Psoas muscle (tissue), 8 donors: Measurements from ENCODE around the gene KCNJ16. TPM values are rescaled to one million over a fixed set of nuclear protein-coding genes. Genes with fewer than 3 reads are reported as not detected.

ENCODE experiments used
- ATAC-seq, 4 donors: fragments of 200-7000 bp; cut with Tn5 transposase; one replicate each; pipeline ENCODE4 v1.9.1; 2020; ENCODE audit warnings: moderate library complexity in 3 of 4, mild to moderate bottlenecking in 2 of 4
- DNase-seq, 2 donors: peaks; one replicate each; pipeline ENCODE4 v3.0.0-alpha.2; 2020
- H3K27ac ChIP-seq: fragments of 200-600 bp; one replicate; pipeline ENCODE4 v1.8.0; 2022
- H3K27me3 ChIP-seq, 3 donors: fragments of 200-600 bp in 1 of 3; one replicate each; pipeline versions ENCODE4 v1.6.1 to v1.8.0; 2013 to 2022; ENCODE audit warnings: low read length in 2 of 3, mild to moderate bottlenecking in 2 of 3, moderate library complexity in 1 of 3; ENCODE audit not compliant: insufficient read depth in 3 of 3
- H3K36me3 ChIP-seq, 2 donors: fragments of 200-600 bp in 1 of 2; one replicate each; pipeline versions ENCODE4 v1.6.1 to v1.8.0; 2013 to 2022; ENCODE audit warnings: low read depth in 1 of 2, mild to moderate bottlenecking in 1 of 2, moderate library complexity in 1 of 2; ENCODE audit not compliant: insufficient read depth in 1 of 2
- H3K4me1 ChIP-seq: fragments of 200-600 bp; one replicate; pipeline ENCODE4 v1.8.0; 2022
- H3K4me3 ChIP-seq: fragments of 200-600 bp; one replicate; pipeline ENCODE4 v1.8.0; 2022; ENCODE audit warnings: mild to moderate bottlenecking
- H3K9me3 ChIP-seq: fragments of 200-600 bp; one replicate; pipeline ENCODE4 v1.8.0; 2022
- WGBS, 3 donors: extraction: QIAGEN DNeasy Blood & Tissue Kit; methylation state at CpG; one replicate each; pipeline versions ENCODE4 v1.1.6 to v1.1.7; 2013; 5-methylcytosine and 5-hydroxymethylcytosine counted together
- intact Hi-C, 2 donors: fragments of 100-400 bp; cut with DNase I; formaldehyde crosslinking; loops; one replicate each; pipeline versions ENCODE4 v1.11.0 to v1.14.2; 2022
- polyA plus RNA-seq, 3 donors: library from polyadenylated mRNA; stranded (reverse); fragments of 200-250 nt; gene quantifications; one replicate each; pipeline ENCODE4 v1.2.3, GENCODE V29; 2013
- total RNA-seq, 4 donors: library from RNA; stranded (reverse); fragmentation: NEBNext Ultra II Directional in 2 of 4; extraction: Animal tissue kit (Norgen Biotek cat#: 25700) in 2 of 4; gene quantifications; one replicate each; pipeline versions ENCODE4 v1.2.1 to v1.2.4, GENCODE V29; 2021 to 2023
- TF ChIP-seq, protein P1 (sequence below): fragments of 200-600 bp; IDR thresholded peaks from one replicate; pipeline ENCODE4 v1.8.0; 2022; ENCODE audit warnings: antibody characterized with exemption
- donor health status: healthy with polysubstance abuse.
- donor health status: DM: no; HTN: no; CAD: no; lungs with moderate emphysema.
- donor health status: Bipolar disorder and iron deficiency.
- donor health status: healthy.
- donor health status: DM: yes; HTN: yes; CAD: no.
- donor health status: DM: no; HTN: no; CAD: no.
- donor health status: DM: no; HTN: no; CAD: no.
- donor health status: DM: yes; HTN: yes; CAD: no.

Gene KCNJ16
- total and polyA plus RNA-seq, 7 donors, result 0.04 to 0.27 TPM; not detected in 5

GRCh38 chr17:70031341-70031740 lies 43.7 kb upstream of the KCNJ16 start:
- no peak for ATAC-seq

GRCh38 chr17:70033165-70033564 lies 41.9 kb upstream of the KCNJ16 start:
- H3K36me3 ChIP-seq, result no peaks in the 10 kb centered on the region
- no peaks in the 10 kb centered on the region for H3K9me3 ChIP-seq
- TF ChIP-seq, protein P1, sequence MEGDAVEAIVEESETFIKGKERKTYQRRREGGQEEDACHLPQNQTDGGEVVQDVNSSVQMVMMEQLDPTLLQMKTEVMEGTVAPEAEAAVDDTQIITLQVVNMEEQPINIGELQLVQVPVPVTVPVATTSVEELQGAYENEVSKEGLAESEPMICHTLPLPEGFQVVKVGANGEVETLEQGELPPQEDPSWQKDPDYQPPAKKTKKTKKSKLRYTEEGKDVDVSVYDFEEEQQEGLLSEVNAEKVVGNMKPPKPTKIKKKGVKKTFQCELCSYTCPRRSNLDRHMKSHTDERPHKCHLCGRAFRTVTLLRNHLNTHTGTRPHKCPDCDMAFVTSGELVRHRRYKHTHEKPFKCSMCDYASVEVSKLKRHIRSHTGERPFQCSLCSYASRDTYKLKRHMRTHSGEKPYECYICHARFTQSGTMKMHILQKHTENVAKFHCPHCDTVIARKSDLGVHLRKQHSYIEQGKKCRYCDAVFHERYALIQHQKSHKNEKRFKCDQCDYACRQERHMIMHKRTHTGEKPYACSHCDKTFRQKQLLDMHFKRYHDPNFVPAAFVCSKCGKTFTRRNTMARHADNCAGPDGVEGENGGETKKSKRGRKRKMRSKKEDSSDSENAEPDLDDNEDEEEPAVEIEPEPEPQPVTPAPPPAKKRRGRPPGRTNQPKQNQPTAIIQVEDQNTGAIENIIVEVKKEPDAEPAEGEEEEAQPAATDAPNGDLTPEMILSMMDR, result no peak
- no peak overlapping the region for H3K4me3 ChIP-seq
- DNase-seq (no peak), ATAC-seq (no peak)
- H3K27ac ChIP-seq, result no peak overlapping the region
- H3K27me3 ChIP-seq, result no peaks in the 10 kb centered on the region
- peaks cover 21% of the 10 kb centered on the region for H3K4me1 ChIP-seq
- intact Hi-C loops, result no loop called here

More at GRCh38 chr17:70031341-70031740, 43.7 kb upstream of the KCNJ16 start:
- intact Hi-C loops, result no loop called here
- Histone ChIP-seq H3K9me3 (no peaks in the 10 kb centered on the region), H3K4me1 (peaks cover 12% of the 10 kb centered on the region), H3K27ac (no peak overlapping the region), H3K36me3 (no peaks in the 10 kb centered on the region), H3K27me3 (no peaks in the 10 kb centered on the region), H3K4me3 (no peak overlapping the region)
- no peak for DNase-seq
- TF ChIP-seq, protein P1, result no peak

DNA sequence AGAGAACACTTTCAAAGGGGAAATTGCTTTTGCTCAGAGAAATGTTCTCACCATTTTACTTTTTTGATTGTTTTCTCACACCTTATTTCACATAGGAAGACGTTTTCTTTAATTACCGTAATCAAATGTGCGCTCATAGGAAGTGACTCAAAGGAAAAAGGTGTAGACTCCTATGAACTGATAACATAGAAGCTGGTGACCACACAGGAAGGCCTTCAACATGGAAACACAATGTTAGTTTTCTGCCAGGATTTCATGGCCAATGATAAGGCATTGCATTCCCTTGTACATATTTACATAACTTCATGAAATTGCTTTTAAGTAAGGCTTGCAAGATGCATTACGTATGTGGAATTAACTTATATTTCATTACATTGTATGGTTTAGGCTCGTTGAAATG lies 40.9 kb upstream of the KCNJ16 start:
- WGBS, 3 donors, result 73 to 83% (median 79%) methylated on average over 5 of the region's 5 CpGs
- Histone ChIP-seq H3K4me3 (no peak overlapping the region), H3K9me3 (no peaks in the 10 kb centered on the region), H3K4me1 (peaks cover 20% of the 10 kb centered on the region), H3K36me3 (no peaks in the 10 kb centered on the region), H3K27ac (no peak overlapping the region), H3K27me3 (no peaks in the 10 kb centered on the region)
- ATAC-seq, result no peak
- TF ChIP-seq, protein P1, result no peak
- intact Hi-C loops, result no loop called here
- no peak for DNase-seq

DNA sequence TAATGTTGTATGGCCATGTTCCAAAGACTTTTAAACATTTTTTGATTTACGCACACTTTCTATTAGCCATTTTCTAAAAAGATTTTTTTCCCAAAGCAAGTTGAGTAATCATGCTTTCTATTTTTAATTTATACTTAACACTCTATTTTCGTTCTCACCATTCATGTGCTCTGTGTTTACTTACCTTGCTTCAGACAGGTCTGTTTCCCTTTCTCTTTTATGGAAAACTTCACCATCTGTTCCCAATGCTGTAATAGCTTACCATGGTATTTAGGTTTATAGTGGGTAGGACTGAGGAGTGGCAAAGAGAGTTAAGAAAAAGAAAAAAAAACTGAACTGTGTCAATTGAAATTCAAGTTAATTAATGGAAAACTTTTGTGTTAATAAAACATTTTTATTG lies 37.5 kb upstream of the KCNJ16 start:
- Histone ChIP-seq H3K4me3 (peak overlapping the region; percentile 17), H3K36me3 (no peaks in the 10 kb centered on the region), H3K4me1 (peaks cover 9% of the 10 kb centered on the region), H3K9me3 (no peaks in the 10 kb centered on the region), H3K27ac (no peak overlapping the region), H3K27me3 (no peaks in the 10 kb centered on the region)
- TF ChIP-seq, protein P1, result no peak
- intact Hi-C loops, result no loop called here
- peak in 3 of 4 donors; percentile 72 to 81 (median 72) for ATAC-seq
- 39 to 56% (median 49%) methylated on average over 2 of the region's 2 CpGs for WGBS, 3 donors
- no peak for DNase-seq

- Histone ChIP-seq H3K9me3 (no peaks in the 10 kb centered on the region), H3K4me3 (no peak overlapping the region), H3K4me1 (peaks cover 9% of the 10 kb centered on the region), H3K36me3 (no peaks in the 10 kb centered on the region), H3K27ac (no peak overlapping the region), H3K27me3 (no peaks in the 10 kb centered on the region)
- WGBS, 3 donors, result 73 to 75% (median 74%) methylated on average over 2 of the region's 2 CpGs
- ATAC-seq (peak in 1 of 4 donors; percentile 46), DNase-seq (no peak)
- intact Hi-C loops, result no loop called here
- TF ChIP-seq, protein P1, result no peak
Measured at GRCh38 chr17:70040336-70040735, 34.7 kb upstream of the KCNJ16 start.
